ENCODE measurements around the gene BCAS3.

BCAS3 gene

GRCh38 chr17:61361084-61361483, 683.4 kb downstream of the BCAS3 start:
- TF ChIP-seq GATA3 (IDR thresholded peaks at IDR 0.05; ENCODE audit: low read depth, low read length), result no peak
- TF ChIP-seq GATA2 (IDR thresholded peaks at IDR 0.05; ENCODE audit: low read depth, low read length), result no peak

GRCh38 chr17:61362396-61362795, 684.7 kb downstream of the BCAS3 start:
- TF ChIP-seq GATA3 (IDR thresholded peaks at IDR 0.05; ENCODE audit: low read depth, low read length) (no peak), GATA2 (IDR thresholded peaks at IDR 0.05; ENCODE audit: low read depth, low read length) (no peak)

DNA sequence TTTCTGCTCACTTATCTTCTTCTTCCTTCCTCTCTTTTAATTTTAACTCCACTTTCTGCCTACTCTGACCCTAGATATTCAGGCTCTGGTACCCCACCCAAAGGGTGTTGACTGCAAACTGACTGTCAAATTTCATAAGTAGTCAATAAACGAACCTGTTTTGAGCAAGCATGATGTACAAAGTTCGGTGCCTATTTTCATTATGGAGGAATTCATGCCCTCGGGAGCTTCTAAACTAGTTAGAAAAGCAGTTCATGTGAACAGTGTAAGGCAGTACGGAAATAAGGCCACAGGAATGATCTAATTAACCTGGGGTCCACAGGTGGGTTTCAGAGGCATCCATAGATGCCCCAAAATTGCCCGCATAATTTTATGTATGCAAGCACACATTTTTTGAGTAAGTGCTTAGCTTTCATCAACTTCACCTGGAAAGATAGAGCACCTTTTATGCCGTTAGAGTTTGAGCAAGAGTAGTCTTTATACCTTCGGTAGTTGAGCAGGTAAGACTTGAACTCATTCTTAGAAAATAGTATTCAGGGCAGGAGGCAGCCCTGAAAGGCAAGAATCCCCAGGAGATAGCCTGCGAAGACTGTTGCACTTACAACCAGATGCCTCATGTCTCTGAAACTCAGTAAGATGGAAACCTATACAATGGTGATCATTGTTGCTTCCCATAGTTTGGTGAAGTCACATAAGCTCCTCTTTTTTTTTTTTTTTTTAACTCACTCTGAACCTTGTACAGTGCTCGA, 685.4 kb downstream of the BCAS3 start:
- TF ChIP-seq GATA2 (IDR thresholded peaks at IDR 0.05; ENCODE audit: low read depth, low read length), result no peak
- no peak for TF ChIP-seq GATA3 (IDR thresholded peaks at IDR 0.05; ENCODE audit: low read depth, low read length)

DNA sequence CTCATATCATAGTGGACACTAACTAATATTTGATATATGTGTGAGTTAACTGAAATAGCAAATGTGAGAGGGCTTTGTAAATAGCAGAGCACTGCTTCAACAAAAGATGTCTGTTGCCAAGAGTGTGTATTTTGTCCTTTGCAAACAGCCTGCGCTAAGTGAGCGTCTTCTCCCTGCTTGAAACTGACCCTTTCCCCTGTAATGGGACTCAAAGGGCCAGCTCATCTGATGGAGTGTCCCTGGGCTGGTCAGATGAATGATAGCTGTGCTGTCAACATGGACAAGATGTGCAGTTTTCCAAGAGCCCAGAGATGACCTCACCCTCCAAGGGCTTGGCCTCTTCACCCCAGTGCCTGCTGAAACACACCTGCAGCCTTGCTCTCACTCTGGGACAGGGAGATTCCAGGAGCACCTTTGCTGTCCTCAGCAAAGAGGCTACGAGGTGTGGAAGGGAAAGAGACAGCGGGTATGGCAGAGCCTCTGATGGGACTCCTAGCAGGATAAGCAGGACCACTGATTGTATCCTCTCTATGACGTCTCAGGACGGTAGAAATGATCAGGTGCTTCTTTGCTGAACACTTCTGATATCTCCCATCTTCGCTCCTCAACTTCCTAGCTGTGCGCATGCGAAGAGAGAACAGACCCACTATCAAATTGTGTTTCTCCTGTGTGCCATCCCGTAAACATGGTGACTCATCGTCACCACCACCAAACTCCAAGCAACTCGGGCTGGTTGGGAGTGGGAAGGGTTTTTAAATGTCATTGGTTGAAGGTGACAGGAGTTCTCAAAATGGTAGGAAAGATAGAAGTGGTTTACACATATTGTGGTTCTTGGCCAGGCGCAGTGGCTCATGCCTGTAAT, 686.2 kb downstream of the BCAS3 start:
- TF ChIP-seq GATA3 (IDR thresholded peaks at IDR 0.05; ENCODE audit: low read depth, low read length), result no peak
- TF ChIP-seq GATA2 (IDR thresholded peaks at IDR 0.05; ENCODE audit: low read depth, low read length), result no peak

DNA sequence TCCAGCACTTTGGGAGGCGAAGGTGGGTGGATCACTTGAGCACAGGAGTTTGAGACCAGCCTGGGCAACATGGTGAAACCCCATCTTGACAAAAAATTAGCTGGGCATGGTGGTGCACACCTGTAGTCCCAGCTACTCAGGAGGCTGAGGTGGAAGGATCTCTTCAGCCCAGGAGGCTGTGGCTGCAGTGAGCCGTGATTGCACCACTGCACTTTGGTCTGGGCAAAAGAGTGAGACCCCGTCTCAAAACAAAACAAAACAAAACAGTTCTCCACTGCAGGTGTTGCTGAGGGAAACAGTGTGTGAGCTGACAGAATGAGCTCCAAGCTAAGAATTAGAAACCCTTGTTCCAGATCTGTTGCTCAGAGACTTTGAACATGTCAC, 686.8 kb downstream of the BCAS3 start:
- TF ChIP-seq GATA3 (IDR thresholded peaks at IDR 0.05; ENCODE audit: low read depth, low read length) (no peak), GATA2 (IDR thresholded peaks at IDR 0.05; ENCODE audit: low read depth, low read length) (no peak)

DNA sequence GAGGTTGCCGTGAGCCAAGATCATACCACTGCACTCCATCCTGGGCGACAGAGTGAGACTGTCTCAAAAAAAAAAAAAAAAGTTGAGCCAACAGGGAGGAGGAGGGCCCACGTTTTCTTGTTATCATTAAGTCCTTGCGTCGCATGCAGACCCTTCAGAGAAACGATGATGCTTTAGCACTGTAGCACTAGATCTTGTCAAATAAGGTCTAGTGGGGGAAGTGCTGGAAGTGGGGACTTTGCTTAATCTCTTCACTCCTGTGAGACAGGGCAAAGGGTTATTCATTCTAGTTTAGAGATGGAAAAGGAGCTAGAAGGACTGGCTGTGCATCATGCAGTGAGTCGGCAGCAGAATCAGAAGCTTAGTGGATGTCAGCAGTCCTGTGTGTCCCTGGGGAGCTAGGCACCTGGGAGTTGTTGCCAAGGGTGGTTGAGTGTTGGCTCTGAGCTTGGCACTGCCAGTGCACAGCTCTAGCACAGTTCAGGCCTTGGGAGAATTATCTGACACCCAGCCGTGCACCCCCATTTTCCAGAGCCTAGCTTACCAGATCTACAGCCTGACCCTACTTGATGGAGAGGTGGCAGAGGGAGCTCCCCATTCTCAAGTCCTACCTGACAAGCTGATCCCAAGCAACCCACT, 688.5 kb downstream of the BCAS3 start:
- no peak for TF ChIP-seq GATA3 (IDR thresholded peaks at IDR 0.05; ENCODE audit: low read depth, low read length)
- no peak for TF ChIP-seq GATA2 (IDR thresholded peaks at IDR 0.05; ENCODE audit: low read depth, low read length)

GRCh38 chr17:61366715-61367413, 689.2 kb downstream of the BCAS3 start:
- no peak for TF ChIP-seq GATA2 (IDR thresholded peaks at IDR 0.05; ENCODE audit: low read depth, low read length)
- no peak for TF ChIP-seq GATA3 (IDR thresholded peaks at IDR 0.05; ENCODE audit: low read depth, low read length)

DNA sequence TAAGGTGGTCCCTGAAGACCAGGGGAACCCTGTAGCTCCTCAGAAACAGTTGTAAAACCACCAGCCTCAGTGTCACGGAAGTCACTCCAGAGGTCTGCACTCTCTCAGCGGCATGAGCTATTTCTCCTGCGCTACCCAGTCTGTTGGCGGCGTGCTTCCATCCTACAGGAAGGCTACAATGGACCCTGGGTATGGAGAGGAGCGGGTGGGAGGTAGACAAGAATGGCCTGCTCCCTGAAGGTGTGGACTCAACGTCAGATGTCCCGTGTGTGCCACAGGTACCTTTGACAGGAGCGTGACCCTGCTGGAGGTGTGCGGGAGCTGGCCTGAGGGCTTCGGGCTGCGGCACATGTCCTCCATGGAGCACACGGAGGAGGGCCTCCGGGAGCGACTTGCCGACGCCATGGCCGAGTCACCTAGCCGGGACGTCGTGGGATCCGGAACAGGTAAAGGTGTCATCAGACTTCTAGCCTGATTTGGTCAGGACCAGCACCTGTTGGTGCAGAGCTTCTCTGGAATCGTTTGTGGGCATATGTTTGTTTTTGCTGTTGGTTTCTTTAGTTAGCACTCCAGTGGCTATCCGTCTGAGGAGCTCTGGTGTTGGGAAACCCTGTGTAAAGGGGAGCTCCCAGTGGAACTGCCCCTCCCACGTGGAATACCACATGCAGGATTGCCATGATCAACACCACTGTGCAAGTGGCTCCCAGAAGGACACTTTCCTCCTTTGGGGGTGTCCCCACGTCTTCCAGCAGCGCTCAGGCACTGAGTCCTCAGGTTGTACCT, 690.6 kb downstream of the BCAS3 start:
- TF ChIP-seq GATA3 (IDR thresholded peaks at IDR 0.05; ENCODE audit: low read depth, low read length), result no peak
- TF ChIP-seq GATA2 (IDR thresholded peaks at IDR 0.05; ENCODE audit: low read depth, low read length), result no peak

GRCh38 chr17:61368832-61369450, 691.3 kb downstream of the BCAS3 start:
- TF ChIP-seq GATA3 (IDR thresholded peaks at IDR 0.05; ENCODE audit: low read depth, low read length) (no peak), GATA2 (IDR thresholded peaks at IDR 0.05; ENCODE audit: low read depth, low read length) (no peak)

GRCh38 chr17:61369751-61370150, 692.1 kb downstream of the BCAS3 start:
- TF ChIP-seq GATA2 (IDR thresholded peaks at IDR 0.05; ENCODE audit: low read depth, low read length) (no peak), GATA3 (IDR thresholded peaks at IDR 0.05; ENCODE audit: low read depth, low read length) (no peak)

DNA sequence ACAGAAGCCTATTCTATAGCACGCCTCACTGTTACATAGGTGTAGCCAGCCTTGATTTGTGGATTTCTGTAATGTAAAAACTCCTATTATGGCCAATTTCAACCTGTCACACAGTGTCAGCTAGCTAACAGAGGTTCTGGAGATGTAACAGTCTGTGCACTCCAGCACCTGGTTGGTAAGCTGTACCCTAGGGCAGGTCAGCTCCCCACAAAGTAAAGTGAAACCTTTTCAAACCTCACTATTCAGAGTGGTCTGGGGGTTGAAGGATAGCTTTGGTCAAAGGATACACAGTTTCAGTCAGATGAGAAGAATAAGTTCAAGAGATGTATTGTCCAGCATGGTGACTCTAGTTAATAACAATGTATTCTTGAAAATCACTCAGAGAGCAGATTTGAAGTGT, 693.5 kb downstream of the BCAS3 start:
- TF ChIP-seq GATA3 (IDR thresholded peaks at IDR 0.05; ENCODE audit: low read depth, low read length) (no peak), GATA2 (IDR thresholded peaks at IDR 0.05; ENCODE audit: low read depth, low read length) (no peak)

DNA sequence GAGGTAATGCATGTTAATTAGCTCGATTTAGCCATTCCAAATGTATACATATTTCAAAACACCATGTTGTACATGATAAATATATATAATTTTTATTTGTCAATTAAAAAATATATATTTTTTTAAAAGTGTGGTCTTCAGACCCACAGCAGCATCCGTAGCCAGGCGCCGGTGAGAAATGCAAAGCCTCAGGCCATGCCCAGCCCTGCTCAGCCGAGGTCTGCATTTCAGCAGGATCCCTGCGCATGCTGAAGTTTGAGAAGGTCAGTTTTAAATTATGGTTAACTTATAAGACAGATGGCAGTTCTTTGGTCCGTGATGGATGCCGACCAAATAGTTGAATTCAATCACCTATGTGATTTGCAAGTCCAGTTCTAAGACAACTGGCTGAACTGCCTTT, 694.0 kb downstream of the BCAS3 start:
- TF ChIP-seq GATA3 (IDR thresholded peaks at IDR 0.05; ENCODE audit: low read depth, low read length) (no peak), GATA2 (IDR thresholded peaks at IDR 0.05; ENCODE audit: low read depth, low read length) (no peak)

DNA sequence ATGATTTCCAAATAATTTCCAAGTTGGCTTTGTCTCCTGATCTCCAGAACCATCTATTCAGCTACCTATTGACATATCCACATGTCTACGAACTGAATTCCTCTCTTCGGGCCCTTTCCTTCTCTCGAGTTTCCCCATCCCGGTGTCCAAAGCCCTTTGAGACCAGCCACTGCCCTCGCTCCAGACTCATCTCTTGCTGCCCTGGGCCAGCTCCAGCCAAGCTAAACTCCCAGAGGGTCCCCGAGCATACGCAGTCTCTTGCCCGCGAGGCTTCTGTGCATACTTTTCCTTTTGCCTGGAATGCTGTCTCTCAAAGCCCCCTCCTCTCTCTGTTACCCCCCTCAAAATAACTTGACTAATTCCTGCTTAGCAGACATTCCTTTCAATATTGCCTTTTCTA, 694.8 kb downstream of the BCAS3 start:
- TF ChIP-seq GATA2 (IDR thresholded peaks at IDR 0.05; ENCODE audit: low read depth, low read length), result no peak
- no peak for TF ChIP-seq GATA3 (IDR thresholded peaks at IDR 0.05; ENCODE audit: low read depth, low read length)

Data from SH-SY5Y (cell line).